ENCODE data around the gene RABGAP1. TPM values are rescaled to one million over a fixed set of nuclear protein-coding genes. Genes with fewer than 3 reads are reported as not detected.

Gene RABGAP1
- total and polyA plus RNA-seq, 2 experiments from 2014 or later = 8.5 to 33.9 TPM

DNA sequence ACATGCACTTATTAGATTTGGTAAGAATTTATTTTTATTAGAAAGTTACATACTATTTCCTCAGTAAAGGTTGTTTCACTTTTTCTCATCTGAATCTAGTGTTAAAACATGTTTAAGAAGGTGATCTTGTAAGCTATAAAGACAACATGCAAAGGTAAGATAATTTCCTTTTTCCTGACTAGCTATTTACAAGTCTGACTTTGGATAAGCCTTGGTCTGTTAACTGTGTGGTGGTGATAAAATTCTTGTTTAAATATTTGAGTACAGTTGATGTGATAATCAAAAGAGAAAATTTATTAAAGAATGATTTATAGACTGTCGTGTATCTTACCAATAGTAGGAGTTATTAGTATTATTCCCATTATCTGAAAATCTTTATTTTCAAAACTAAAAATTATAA, 55.8 kb downstream of the RABGAP1 start (continued):
- TF ChIP-seq, protein P1, sequence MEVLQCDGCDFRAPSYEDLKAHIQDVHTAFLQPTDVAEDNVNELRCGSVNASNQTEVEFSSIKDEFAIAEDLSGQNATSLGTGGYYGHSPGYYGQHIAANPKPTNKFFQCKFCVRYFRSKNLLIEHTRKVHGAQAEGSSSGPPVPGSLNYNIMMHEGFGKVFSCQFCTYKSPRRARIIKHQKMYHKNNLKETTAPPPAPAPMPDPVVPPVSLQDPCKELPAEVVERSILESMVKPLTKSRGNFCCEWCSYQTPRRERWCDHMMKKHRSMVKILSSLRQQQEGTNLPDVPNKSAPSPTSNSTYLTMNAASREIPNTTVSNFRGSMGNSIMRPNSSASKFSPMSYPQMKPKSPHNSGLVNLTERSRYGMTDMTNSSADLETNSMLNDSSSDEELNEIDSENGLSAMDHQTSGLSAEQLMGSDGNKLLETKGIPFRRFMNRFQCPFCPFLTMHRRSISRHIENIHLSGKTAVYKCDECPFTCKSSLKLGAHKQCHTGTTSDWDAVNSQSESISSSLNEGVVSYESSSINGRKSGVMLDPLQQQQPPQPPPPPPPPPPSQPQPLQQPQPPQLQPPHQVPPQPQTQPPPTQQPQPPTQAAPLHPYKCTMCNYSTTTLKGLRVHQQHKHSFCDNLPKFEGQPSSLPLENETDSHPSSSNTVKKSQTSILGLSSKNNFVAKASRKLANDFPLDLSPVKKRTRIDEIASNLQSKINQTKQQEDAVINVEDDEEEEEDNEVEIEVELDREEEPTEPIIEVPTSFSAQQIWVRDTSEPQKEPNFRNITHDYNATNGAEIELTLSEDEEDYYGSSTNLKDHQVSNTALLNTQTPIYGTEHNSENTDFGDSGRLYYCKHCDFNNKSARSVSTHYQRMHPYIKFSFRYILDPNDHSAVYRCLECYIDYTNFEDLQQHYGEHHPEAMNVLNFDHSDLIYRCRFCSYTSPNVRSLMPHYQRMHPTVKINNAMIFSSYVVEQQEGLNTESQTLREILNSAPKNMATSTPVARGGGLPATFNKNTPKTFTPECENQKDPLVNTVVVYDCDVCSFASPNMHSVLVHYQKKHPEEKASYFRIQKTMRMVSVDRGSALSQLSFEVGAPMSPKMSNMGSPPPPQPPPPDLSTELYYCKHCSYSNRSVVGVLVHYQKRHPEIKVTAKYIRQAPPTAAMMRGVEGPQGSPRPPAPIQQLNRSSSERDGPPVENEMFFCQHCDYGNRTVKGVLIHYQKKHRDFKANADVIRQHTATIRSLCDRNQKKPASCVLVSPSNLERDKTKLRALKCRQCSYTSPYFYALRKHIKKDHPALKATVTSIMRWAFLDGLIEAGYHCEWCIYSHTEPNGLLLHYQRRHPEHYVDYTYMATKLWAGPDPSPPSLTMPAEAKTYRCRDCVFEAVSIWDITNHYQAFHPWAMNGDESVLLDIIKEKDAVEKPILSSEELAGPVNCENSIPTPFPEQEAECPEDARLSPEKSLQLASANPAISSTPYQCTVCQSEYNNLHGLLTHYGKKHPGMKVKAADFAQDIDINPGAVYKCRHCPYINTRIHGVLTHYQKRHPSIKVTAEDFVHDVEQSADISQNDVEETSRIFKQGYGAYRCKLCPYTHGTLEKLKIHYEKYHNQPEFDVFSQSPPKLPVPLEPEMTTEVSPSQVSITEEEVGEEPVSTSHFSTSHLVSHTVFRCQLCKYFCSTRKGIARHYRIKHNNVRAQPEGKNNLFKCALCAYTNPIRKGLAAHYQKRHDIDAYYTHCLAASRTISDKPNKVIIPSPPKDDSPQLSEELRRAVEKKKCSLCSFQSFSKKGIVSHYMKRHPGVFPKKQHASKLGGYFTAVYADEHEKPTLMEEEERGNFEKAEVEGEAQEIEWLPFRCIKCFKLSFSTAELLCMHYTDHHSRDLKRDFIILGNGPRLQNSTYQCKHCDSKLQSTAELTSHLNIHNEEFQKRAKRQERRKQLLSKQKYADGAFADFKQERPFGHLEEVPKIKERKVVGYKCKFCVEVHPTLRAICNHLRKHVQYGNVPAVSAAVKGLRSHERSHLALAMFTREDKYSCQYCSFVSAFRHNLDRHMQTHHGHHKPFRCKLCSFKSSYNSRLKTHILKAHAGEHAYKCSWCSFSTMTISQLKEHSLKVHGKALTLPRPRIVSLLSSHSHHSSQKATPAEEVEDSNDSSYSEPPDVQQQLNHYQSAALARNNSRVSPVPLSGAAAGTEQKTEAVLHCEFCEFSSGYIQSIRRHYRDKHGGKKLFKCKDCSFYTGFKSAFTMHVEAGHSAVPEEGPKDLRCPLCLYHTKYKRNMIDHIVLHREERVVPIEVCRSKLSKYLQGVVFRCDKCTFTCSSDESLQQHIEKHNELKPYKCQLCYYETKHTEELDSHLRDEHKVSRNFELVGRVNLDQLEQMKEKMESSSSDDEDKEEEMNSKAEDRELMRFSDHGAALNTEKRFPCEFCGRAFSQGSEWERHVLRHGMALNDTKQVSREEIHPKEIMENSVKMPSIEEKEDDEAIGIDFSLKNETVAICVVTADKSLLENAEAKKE (CRISPR knock-in tag; IDR thresholded peaks at IDR 0.05) = no peak

GRCh38 chr9:122998448-122998847, 57.6 kb downstream of the RABGAP1 start:
- Mint-ChIP-seq H3K27me3 (ENCODE audit: insufficient read depth, low read depth, poor library complexity) (peaks cover 3% of the 10 kb centered on the region), H3K4me1 (peaks cover 21% of the 10 kb centered on the region), H3K9me3 (no peaks in the 10 kb centered on the region), H3K4me3 (no peak overlapping the region), H3K27ac (no peak overlapping the region), H3K36me3 (ENCODE audit: low read depth) (peaks cover 43% of the 10 kb centered on the region)
- Histone ChIP-seq H3K4me3 (no peak overlapping the region), H3K27me3 (ENCODE audit: insufficient read depth) (no peaks in the 10 kb centered on the region), H3K4me2 (no peak overlapping the region), H3K27ac (ENCODE audit: low read depth) (peak overlapping the region; percentile 50; the same call in 1 of the 2 replicates), H3K9me2 (ENCODE audit: insufficient read depth) (no peaks in the 10 kb centered on the region), H3K4me1 (ENCODE audit: insufficient read depth) (peaks cover 16% of the 10 kb centered on the region), H3F3A (replicated peaks; ENCODE audit: low read depth) (no peaks in the 10 kb centered on the region), H4K20me1 (replicated peaks; ENCODE audit: insufficient read depth) (0 out of 2 replicates have a peak, but pooled peaks cover 6% of the 10 kb centered on the region), H3K79me2 (replicated peaks; ENCODE audit: insufficient read depth) (no peaks in the 10 kb centered on the region), H3K36me3 (ENCODE audit: insufficient read depth) (peaks cover 24% of the 10 kb centered on the region), H2AFZ (no peak overlapping the region)
- no peak for ATAC-seq
- no peak for DNase-seq (ENCODE audit: low spot score)
- TF ChIP-seq, protein P2, sequence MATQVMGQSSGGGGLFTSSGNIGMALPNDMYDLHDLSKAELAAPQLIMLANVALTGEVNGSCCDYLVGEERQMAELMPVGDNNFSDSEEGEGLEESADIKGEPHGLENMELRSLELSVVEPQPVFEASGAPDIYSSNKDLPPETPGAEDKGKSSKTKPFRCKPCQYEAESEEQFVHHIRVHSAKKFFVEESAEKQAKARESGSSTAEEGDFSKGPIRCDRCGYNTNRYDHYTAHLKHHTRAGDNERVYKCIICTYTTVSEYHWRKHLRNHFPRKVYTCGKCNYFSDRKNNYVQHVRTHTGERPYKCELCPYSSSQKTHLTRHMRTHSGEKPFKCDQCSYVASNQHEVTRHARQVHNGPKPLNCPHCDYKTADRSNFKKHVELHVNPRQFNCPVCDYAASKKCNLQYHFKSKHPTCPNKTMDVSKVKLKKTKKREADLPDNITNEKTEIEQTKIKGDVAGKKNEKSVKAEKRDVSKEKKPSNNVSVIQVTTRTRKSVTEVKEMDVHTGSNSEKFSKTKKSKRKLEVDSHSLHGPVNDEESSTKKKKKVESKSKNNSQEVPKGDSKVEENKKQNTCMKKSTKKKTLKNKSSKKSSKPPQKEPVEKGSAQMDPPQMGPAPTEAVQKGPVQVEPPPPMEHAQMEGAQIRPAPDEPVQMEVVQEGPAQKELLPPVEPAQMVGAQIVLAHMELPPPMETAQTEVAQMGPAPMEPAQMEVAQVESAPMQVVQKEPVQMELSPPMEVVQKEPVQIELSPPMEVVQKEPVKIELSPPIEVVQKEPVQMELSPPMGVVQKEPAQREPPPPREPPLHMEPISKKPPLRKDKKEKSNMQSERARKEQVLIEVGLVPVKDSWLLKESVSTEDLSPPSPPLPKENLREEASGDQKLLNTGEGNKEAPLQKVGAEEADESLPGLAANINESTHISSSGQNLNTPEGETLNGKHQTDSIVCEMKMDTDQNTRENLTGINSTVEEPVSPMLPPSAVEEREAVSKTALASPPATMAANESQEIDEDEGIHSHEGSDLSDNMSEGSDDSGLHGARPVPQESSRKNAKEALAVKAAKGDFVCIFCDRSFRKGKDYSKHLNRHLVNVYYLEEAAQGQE (IDR thresholded peaks at IDR 0.05; ENCODE audit: unreplicated experiment) = no peak
- TF ChIP-seq JUNB (IDR thresholded peaks at IDR 0.05; ENCODE audit: unreplicated experiment) (no peak), EZH2 (IDR thresholded peaks at IDR 0.05; ENCODE audit: low read depth, unreplicated experiment) (no peak), POLR2AphosphoS5 (IDR thresholded peaks at IDR 0.05; ENCODE audit: low read depth) (no peak), CREB1 (CRISPR knock-in tag; IDR thresholded peaks at IDR 0.05; ENCODE audit: low read depth) (no peak), ETS1 (IDR thresholded peaks at IDR 0.05) (no peak)

Measured in GM23338 (cell line).